Measurements from ENCODE around the gene C5AR1.
"Not testable (repeated sequence)": the region's sequence is repeated elsewhere in the genome, so short reads cannot be mapped to it uniquely, and the experiment has no call there.

Gene C5AR1

GRCh38 chr19:47363758-47364531 lies 54.3 kb downstream of the C5AR1 start:
- no peak for ATAC-seq (ENCODE audit: low read depth)
- Histone ChIP-seq H3K9me3 (ENCODE audit: severe bottlenecking) (no peaks in the 10 kb centered on the region), H3K27me3 (ENCODE audit: insufficient read depth, poor library complexity, severe bottlenecking) (no peaks in the 10 kb centered on the region), H3K4me1 (ENCODE audit: insufficient read depth, poor library complexity, severe bottlenecking) (no peaks in the 10 kb centered on the region), H3K27ac (ENCODE audit: poor library complexity, severe bottlenecking) (no peak overlapping the region), H3K4me3 (ENCODE audit: severe bottlenecking) (no peak overlapping the region), H3K36me3 (ENCODE audit: low read depth) (peaks cover 80% of the 10 kb centered on the region)
- TF ChIP-seq, protein P1, sequence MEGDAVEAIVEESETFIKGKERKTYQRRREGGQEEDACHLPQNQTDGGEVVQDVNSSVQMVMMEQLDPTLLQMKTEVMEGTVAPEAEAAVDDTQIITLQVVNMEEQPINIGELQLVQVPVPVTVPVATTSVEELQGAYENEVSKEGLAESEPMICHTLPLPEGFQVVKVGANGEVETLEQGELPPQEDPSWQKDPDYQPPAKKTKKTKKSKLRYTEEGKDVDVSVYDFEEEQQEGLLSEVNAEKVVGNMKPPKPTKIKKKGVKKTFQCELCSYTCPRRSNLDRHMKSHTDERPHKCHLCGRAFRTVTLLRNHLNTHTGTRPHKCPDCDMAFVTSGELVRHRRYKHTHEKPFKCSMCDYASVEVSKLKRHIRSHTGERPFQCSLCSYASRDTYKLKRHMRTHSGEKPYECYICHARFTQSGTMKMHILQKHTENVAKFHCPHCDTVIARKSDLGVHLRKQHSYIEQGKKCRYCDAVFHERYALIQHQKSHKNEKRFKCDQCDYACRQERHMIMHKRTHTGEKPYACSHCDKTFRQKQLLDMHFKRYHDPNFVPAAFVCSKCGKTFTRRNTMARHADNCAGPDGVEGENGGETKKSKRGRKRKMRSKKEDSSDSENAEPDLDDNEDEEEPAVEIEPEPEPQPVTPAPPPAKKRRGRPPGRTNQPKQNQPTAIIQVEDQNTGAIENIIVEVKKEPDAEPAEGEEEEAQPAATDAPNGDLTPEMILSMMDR (IDR thresholded peaks at IDR 0.05; ENCODE audit: poor library complexity, severe bottlenecking), result no peak
- no peak for DNase-seq (ENCODE audit: low spot score)

DNA sequence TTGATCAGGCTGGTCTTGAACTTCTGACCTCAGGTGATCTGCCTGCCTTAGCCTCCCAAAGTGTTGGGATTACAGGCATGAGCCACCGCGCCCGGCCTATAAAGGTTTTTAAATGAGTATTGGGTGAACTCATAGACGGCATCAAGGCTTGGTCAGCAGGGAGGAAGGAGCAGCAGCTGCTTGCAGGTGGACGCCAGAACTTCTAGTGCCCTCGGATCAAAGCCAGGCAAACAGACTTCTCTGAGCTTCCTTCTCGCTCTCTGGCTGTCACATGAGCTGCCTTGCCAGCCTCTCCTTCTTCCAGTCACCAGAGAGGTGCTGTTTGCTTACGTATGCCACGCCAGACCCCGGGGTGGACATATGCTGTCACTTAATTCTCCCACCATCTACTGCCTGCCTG lies 55.8 kb downstream of the C5AR1 start:
- H3K36me3 ChIP-seq (ENCODE audit: low read depth), result peaks cover 77% of the 10 kb centered on the region
- H3K27me3 ChIP-seq (ENCODE audit: insufficient read depth, poor library complexity, severe bottlenecking); H3K4me3 ChIP-seq (ENCODE audit: severe bottlenecking); DNase-seq (ENCODE audit: low spot score); H3K9me3 ChIP-seq (ENCODE audit: severe bottlenecking); H3K27ac ChIP-seq (ENCODE audit: poor library complexity, severe bottlenecking); ATAC-seq (ENCODE audit: low read depth); H3K4me1 ChIP-seq (ENCODE audit: insufficient read depth, poor library complexity, severe bottlenecking): not testable (repeated sequence)

DNA sequence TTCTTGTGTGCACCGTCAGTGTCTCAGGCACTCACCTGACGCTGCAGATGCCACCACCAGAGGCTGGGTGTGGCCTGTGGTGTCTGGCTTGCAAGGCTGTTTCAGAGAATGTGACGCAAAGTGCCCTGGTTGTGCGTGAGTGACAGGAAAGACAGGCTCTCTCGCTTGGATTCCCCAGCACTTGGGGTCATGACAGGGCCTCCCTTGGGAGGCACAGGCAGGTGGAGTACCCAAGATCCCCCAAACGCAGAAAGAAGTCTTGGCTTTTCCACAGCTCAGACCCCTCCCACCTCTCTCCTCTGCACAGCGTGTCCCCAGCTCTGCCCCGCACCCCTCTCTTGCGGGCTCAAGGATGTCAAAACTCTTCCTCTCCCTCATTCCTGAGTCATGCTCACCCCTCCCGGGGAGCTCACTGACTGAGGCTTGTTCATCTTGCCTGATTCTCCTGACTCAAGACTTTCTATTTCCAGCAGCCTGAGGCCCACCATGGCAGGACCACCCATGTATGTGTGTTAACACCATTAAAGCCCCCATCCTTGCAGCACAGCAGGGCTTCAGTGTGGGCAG lies 60.5 kb downstream of the C5AR1 start:
- TF ChIP-seq, protein P1 (IDR thresholded peaks at IDR 0.05; ENCODE audit: poor library complexity, severe bottlenecking), result no peak
- ATAC-seq (ENCODE audit: low read depth) (0 out of 3 replicates have a peak, but pooled peaks have one; percentile 25), DNase-seq (ENCODE audit: low spot score) (no peak)
- H3K4me1 ChIP-seq (ENCODE audit: insufficient read depth, poor library complexity, severe bottlenecking), result no peaks in the 10 kb centered on the region
- no peak overlapping the region for H3K27ac ChIP-seq (ENCODE audit: poor library complexity, severe bottlenecking)
- H3K4me3 ChIP-seq (ENCODE audit: severe bottlenecking), result no peak overlapping the region
- peaks cover 70% of the 10 kb centered on the region for H3K36me3 ChIP-seq (ENCODE audit: low read depth)
- H3K9me3 ChIP-seq (ENCODE audit: severe bottlenecking), result no peaks in the 10 kb centered on the region
- no peaks in the 10 kb centered on the region for H3K27me3 ChIP-seq (ENCODE audit: insufficient read depth, poor library complexity, severe bottlenecking)

DNA sequence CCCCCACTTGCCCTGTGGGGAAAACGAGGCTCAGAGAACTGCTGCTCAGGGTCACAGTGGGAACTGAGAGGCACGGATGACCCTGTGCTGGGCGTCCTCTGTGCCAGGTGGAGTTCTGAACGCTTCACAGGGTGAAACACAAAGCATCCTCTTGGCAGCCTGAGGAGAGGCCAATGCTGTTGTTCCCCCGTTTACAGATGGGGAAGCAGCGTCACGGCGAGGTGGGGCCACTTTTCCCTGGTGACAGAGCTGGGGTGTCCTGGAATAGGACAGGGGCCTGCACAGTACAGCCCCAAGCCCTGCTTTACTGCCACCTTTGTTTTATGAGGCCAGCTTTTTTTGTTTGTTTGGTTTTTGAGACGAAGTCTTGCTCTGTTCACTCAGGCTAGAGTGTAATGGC lies 61.6 kb downstream of the C5AR1 start:
- TF ChIP-seq, protein P1 (IDR thresholded peaks at IDR 0.05; ENCODE audit: poor library complexity, severe bottlenecking), result no peak
- Histone ChIP-seq H3K27me3 (ENCODE audit: insufficient read depth, poor library complexity, severe bottlenecking) (no peaks in the 10 kb centered on the region), H3K27ac (ENCODE audit: poor library complexity, severe bottlenecking) (no peak overlapping the region), H3K4me1 (ENCODE audit: insufficient read depth, poor library complexity, severe bottlenecking) (no peaks in the 10 kb centered on the region), H3K36me3 (ENCODE audit: low read depth) (peaks cover 74% of the 10 kb centered on the region), H3K9me3 (ENCODE audit: severe bottlenecking) (no peaks in the 10 kb centered on the region), H3K4me3 (ENCODE audit: severe bottlenecking) (no peak overlapping the region)
- DNase-seq (ENCODE audit: low spot score), result no peak
- no peak for ATAC-seq (ENCODE audit: low read depth)
